Trophoblast cell (in vitro differentiated cells and primary cell): ENCODE results near the gene FAM83D.
"Not testable (repeated sequence)": the region's sequence is repeated elsewhere in the genome, so short reads cannot be mapped to it uniquely, and the experiment has no call there.

Source experiments
- DNase-seq, 2 donors: peaks; one replicate each; pipeline ENCODE4 v3.0.0-alpha.2; 2016
- H2AFZ ChIP-seq: 2 replicates; pipeline ENCODE4 v1.6.1; 2013; ENCODE audit warnings: low read length, moderate library complexity, mild to moderate bottlenecking; ENCODE audit not compliant: insufficient read depth, poor library complexity
- H2AK5ac ChIP-seq: 2 replicates; pipeline ENCODE4 v1.6.1; 2013; ENCODE audit warnings: mild to moderate bottlenecking, low read length
- H2BK120ac ChIP-seq: 2 replicates; pipeline ENCODE4 v1.6.1; 2013; ENCODE audit warnings: low read length, mild to moderate bottlenecking, moderate library complexity; ENCODE audit not compliant: insufficient read depth, poor library complexity
- H2BK12ac ChIP-seq: 2 replicates; pipeline ENCODE4 v1.6.1; 2013; ENCODE audit warnings: mild to moderate bottlenecking, low read length, moderate library complexity
- H2BK5ac ChIP-seq: 2 replicates; pipeline ENCODE4 v1.6.1; 2013; ENCODE audit warnings: low read length, low read depth, moderate library complexity, mild to moderate bottlenecking; ENCODE audit not compliant: poor library complexity
- H3K14ac ChIP-seq: 2 replicates; pipeline ENCODE4 v1.6.1; 2013; ENCODE audit warnings: mild to moderate bottlenecking, low read length
- H3K18ac ChIP-seq: 2 replicates; pipeline ENCODE4 v1.6.1; 2013; ENCODE audit warnings: mild to moderate bottlenecking, low read length
- H3K23ac ChIP-seq: 2 replicates; pipeline ENCODE4 v1.6.1; 2013; ENCODE audit warnings: low read length
- H3K27ac ChIP-seq: 2 replicates; pipeline ENCODE4 v1.5.1; 2013; ENCODE audit warnings: low read depth, mild to moderate bottlenecking, inconsistent platforms, low read length, moderate library complexity
- H3K27me3 ChIP-seq: 2 replicates; pipeline ENCODE4 v1.6.1; 2013; ENCODE audit warnings: inconsistent platforms, mild to moderate bottlenecking, low read length, moderate library complexity; ENCODE audit not compliant: insufficient read depth
- H3K36me3 ChIP-seq, 2 experiments: 1 replicate in 1 of 2; 2 replicates in 1 of 2; pipeline ENCODE4 v1.6.1; 2013; ENCODE audit warnings: low read length in 2 of 2, mild to moderate bottlenecking in 2 of 2, moderate library complexity in 1 of 2; ENCODE audit not compliant: insufficient read depth in 2 of 2, control insufficient read depth in 1 of 2
- H3K4ac ChIP-seq: 2 replicates; pipeline ENCODE4 v1.6.1; 2013; ENCODE audit warnings: low read depth, mild to moderate bottlenecking, low read length, moderate library complexity
- H3K4me1 ChIP-seq, 2 experiments: 1 replicate in 1 of 2; 2 replicates in 1 of 2; pipeline ENCODE4 v1.6.1; 2013; ENCODE audit warnings: low read length in 2 of 2, mild to moderate bottlenecking in 2 of 2, moderate library complexity in 1 of 2; ENCODE audit not compliant: insufficient read depth in 2 of 2, control insufficient read depth in 1 of 2
- H3K4me2 ChIP-seq: 2 replicates; pipeline ENCODE4 v1.6.1; 2013; ENCODE audit warnings: inconsistent platforms, mild to moderate bottlenecking, low read length, moderate library complexity
- H3K4me3 ChIP-seq: 2 replicates; pipeline ENCODE4 v1.5.1; 2013; ENCODE audit warnings: mild to moderate bottlenecking, low read depth, low read length, inconsistent platforms
- H3K79me1 ChIP-seq: one replicate; pipeline ENCODE4 v1.6.1; 2013; ENCODE audit warnings: low read length
- H3K79me2 ChIP-seq: 2 replicates; pipeline ENCODE4 v1.6.1; 2013; ENCODE audit warnings: low read length, mild to moderate bottlenecking; ENCODE audit not compliant: control insufficient read depth, insufficient read depth, poor library complexity
- H3K9ac ChIP-seq: 2 replicates; pipeline ENCODE4 v1.6.1; 2013; ENCODE audit warnings: mild to moderate bottlenecking, low read length
- H3K9me3 ChIP-seq: 2 replicates; pipeline ENCODE4 v1.6.1; 2013; ENCODE audit warnings: low read depth, mild to moderate bottlenecking, control low read depth, inconsistent platforms, low read length; ENCODE audit not compliant: insufficient read depth
- H4K12ac ChIP-seq: 2 replicates; pipeline ENCODE4 v1.6.1; 2013; ENCODE audit warnings: low read depth, mild to moderate bottlenecking, low read length, moderate library complexity
- H4K8ac ChIP-seq: 2 replicates; pipeline ENCODE4 v1.6.1; 2013; ENCODE audit warnings: low read depth, mild to moderate bottlenecking, low read length, moderate library complexity
- H4K91ac ChIP-seq: one replicate; pipeline ENCODE4 v1.6.1; 2013; ENCODE audit warnings: low read depth, mild to moderate bottlenecking, low read length, moderate library complexity
- WGBS: extraction: QIAGEN DNeasy Blood & Tissue Kit; methylation state at CpG from one replicate; pipeline ENCODE4 v1.1.7; 2013; ENCODE audit warnings: missing lambda C conversion rate; ENCODE audit not compliant: insufficient read length, insufficient coverage; ENCODE audit errors: extremely low coverage; 5-methylcytosine and 5-hydroxymethylcytosine counted together

Gene FAM83D

DNA sequence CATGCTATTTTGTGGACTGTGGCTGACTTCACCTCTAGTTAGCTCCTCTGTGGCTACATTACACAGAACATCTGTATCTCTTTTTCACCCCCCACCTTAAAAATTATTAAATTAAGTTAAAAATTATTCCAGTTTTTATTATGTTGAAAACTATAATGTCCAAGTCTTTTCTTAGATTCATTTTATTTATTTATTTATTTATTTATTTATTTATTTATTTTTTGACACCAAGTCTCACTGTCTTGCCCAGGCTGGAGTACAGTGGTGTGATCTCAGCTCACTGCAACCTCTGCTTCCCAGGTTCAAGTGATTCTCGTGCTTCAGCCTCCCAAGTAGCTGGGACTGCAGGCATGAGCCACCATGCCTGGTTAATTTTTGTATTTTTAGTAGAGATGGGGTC lies 70.6 kb downstream of the FAM83D start:
- not testable (repeated sequence) for H3K4me2 ChIP-seq, H4K91ac ChIP-seq, H2AK5ac ChIP-seq, H3K4me1 ChIP-seq, H2AFZ ChIP-seq, H3K18ac ChIP-seq, H3K14ac ChIP-seq, H3K27ac ChIP-seq, H3K9me3 ChIP-seq, H4K8ac ChIP-seq, H4K12ac ChIP-seq, H3K9ac ChIP-seq, H3K27me3 ChIP-seq, H2BK12ac ChIP-seq, H2BK5ac ChIP-seq, H3K4ac ChIP-seq, H3K79me1 ChIP-seq, H3K23ac ChIP-seq, H3K4me3 ChIP-seq, H3K79me2 ChIP-seq, H2BK120ac ChIP-seq, DNase-seq
- H3K36me3 ChIP-seq, result peaks cover 2 to 25% of the 10 kb centered on the region in 2 experiments
- no CpG with 5 or more reads among the region's 1 CpG for WGBS

DNA sequence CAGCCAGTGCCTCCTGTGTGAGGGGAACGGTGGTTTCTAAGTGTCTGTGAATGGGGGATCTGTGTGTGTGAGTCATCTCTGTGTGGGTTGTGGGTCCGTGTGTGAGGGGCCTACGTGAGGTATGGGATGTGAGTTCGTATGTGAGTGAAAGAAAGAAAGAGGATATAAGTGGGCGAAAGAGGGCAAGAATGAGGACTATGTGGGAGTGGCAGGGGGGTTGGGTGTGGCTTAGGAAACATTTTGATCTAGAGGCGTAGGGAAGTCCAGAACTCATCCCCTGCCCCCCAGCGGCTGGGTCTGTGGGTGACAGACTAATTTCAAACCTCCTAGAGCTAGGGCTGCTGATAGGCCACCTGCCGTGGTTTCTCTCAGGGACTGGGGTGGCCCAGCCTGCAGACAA lies 71.4 kb downstream of the FAM83D start:
- Histone ChIP-seq H2AFZ (no peak overlapping the region), H3K4ac (no peak overlapping the region), H4K91ac (no peak overlapping the region), H3K79me2 (no peaks in the 10 kb centered on the region), H4K12ac (no peak overlapping the region), H2AK5ac (no peak overlapping the region), H3K14ac (no peak overlapping the region), H3K4me1 (peaks cover 0 to 2% of the 10 kb centered on the region in 2 experiments), H2BK12ac (no peak overlapping the region), H3K4me3 (no peak overlapping the region), H2BK5ac (no peak overlapping the region), H3K4me2 (no peak overlapping the region), H3K79me1 (no peaks in the 10 kb centered on the region), H2BK120ac (no peak overlapping the region), H3K18ac (no peak overlapping the region), H3K27ac (no peak overlapping the region), H3K36me3 (peaks cover 4 to 29% of the 10 kb centered on the region in 2 experiments), H3K9ac (no peak overlapping the region), H3K27me3 (no peaks in the 10 kb centered on the region), H4K8ac (no peak overlapping the region), H3K23ac (peak overlapping the region; percentile 1), H3K9me3 (no peaks in the 10 kb centered on the region)
- 100% methylated on average over 4 of the region's 8 CpGs for WGBS
- DNase-seq, result no peak

DNA sequence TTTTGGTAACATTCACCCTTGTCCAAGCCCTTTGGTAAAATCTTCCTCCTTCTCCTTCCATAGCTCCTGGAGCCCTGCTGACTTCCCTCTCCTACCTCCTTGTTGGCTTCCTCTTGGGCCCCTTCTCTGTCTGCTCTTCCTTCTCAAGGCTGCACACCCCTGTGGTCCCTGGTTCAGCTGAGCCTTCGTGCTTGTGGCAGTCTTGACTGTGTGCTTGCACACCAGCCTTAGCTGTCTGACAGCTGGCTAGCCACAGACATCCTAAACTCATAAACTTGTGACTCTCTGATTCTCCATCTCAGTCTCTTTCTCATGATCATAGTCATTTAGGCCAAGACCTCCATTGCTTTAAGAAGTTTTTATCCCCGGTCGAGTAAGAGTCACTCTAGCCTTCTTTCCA lies 73.0 kb downstream of the FAM83D start:
- H2BK12ac ChIP-seq, result no peak overlapping the region
- H3K27ac ChIP-seq, result no peak overlapping the region
- H3K18ac ChIP-seq, result no peak overlapping the region
- peaks cover 4 to 34% of the 10 kb centered on the region in 2 experiments for H3K36me3 ChIP-seq
- H2AK5ac ChIP-seq, result no peak overlapping the region
- peaks cover 0 to 2% of the 10 kb centered on the region in 2 experiments for H3K4me1 ChIP-seq
- no peak overlapping the region for H3K9ac ChIP-seq
- H2AFZ ChIP-seq, result no peak overlapping the region
- no CpG with 5 or more reads among the region's 3 CpGs for WGBS
- no peak overlapping the region for H3K14ac ChIP-seq
- no peaks in the 10 kb centered on the region for H3K9me3 ChIP-seq
- no peaks in the 10 kb centered on the region for H3K79me1 ChIP-seq
- H2BK5ac ChIP-seq, result no peak overlapping the region
- H3K4me3 ChIP-seq, result no peak overlapping the region
- no peak overlapping the region for H3K4me2 ChIP-seq
- H2BK120ac ChIP-seq, result no peak overlapping the region
- no peaks in the 10 kb centered on the region for H3K79me2 ChIP-seq
- H3K23ac ChIP-seq, result no peak overlapping the region
- H3K27me3 ChIP-seq, result no peaks in the 10 kb centered on the region
- no peak for DNase-seq
- no peak overlapping the region for H3K4ac ChIP-seq
- H4K8ac ChIP-seq, result no peak overlapping the region
- no peak overlapping the region for H4K91ac ChIP-seq
- no peak overlapping the region for H4K12ac ChIP-seq

DNA sequence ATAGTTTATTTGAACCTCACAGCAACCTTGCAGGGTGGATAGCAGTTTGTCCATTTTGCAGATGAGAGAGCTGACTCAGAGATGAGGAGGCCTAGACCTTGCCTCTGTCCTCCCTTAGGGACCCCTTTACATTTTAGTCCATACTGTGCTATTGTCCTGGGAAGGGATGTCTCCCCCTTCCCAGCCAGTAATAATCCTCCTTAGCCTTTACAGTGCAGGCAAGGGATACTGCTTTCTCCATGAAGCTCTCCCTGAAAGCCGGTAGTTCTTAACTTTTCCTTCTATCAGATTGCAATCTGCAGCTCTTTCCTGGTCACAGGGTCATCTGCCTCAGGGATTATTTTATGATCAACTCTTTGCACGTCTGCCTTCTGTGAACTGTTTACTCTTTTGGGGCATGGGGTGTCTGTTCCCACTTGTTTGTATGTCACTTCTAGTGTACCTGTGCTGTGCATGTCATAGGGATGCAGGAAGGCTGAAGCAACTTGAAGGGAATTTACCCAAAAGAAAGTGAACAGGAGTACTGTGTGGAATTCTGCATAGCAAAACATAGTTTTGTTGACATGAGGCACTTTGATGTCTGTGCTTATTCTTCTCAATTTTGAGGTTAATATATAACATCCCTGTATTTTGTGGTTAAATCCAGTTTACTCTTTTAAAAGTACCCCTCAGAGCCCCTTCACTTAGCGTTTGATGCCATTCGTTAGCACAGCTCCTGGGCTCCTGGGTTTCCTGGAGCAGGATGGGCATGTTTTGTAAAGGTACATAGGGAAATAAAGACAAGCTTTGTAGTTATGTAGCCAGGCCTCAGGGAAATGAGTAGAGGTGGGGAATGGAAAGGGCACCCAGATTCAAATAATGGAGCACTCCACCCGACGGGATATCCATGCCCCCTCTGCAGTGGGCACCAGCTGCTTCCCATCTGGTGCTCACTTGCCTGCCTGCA lies 74.0 kb downstream of the FAM83D start:
- no peaks in the 10 kb centered on the region for H3K27me3 ChIP-seq
- no peak overlapping the region for H3K18ac ChIP-seq
- H2BK120ac ChIP-seq, result no peak overlapping the region
- no peaks in the 10 kb centered on the region for H3K9me3 ChIP-seq
- H3K4ac ChIP-seq, result no peak overlapping the region
- no peak overlapping the region for H4K8ac ChIP-seq
- peaks cover 0 to 2% of the 10 kb centered on the region in 2 experiments for H3K4me1 ChIP-seq
- H3K9ac ChIP-seq, result no peak overlapping the region
- H4K12ac ChIP-seq, result no peak overlapping the region
- H2BK12ac ChIP-seq, result no peak overlapping the region
- H3K14ac ChIP-seq, result no peak overlapping the region
- H2BK5ac ChIP-seq, result no peak overlapping the region
- no peaks in the 10 kb centered on the region for H3K79me2 ChIP-seq
- H2AFZ ChIP-seq, result no peak overlapping the region
- H3K23ac ChIP-seq, result no peak overlapping the region
- no peak overlapping the region for H3K27ac ChIP-seq
- H4K91ac ChIP-seq, result no peak overlapping the region
- H2AK5ac ChIP-seq, result no peak overlapping the region
- no CpG with 5 or more reads among the region's 6 CpGs for WGBS
- no peaks in the 10 kb centered on the region for H3K79me1 ChIP-seq
- H3K4me2 ChIP-seq, result no peak overlapping the region
- DNase-seq, result no peak
- no peak overlapping the region for H3K4me3 ChIP-seq
- H3K36me3 ChIP-seq, result peaks cover 4 to 34% of the 10 kb centered on the region in 2 experiments
